ENCODE data around the gene SUSD6. TPM values are rescaled to one million over a fixed set of nuclear protein-coding genes. Genes with fewer than 3 reads are reported as not detected.
"Not testable (repeated sequence)": the region's sequence is repeated elsewhere in the genome, so short reads cannot be mapped to it uniquely, and the experiment has no call there.

SUSD6 gene
- total RNA-seq, 1 donor from 2014 or later, result 4.9 TPM

DNA sequence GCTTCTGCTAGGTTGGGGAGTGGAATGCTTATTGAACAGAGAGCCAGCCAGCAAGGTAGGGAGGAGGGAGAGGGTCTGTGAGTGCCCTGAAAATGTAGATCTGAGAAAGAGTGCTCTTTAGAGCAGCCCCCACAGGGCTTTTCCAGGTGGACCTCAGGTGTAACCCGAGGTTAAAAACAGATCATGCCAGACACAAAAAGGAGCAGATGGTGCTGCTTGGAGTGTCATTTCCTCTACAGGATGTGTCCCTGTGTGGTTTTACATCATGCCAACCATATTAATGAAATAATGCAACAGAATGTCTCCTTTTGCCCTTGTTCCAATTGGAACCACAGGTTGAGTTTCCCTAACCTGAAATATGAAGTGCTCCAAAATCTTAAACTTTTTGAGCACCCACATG is 6.4 kb downstream of the SUSD6 start:
- no peak for FAIRE-seq
- DNase-seq (ENCODE audit: low spot score in 2 of 2), result no peak

- DNase-seq (ENCODE audit: low spot score in 2 of 2), result no peak
- FAIRE-seq, result no peak
Measured at GRCh38 chr14:69619012-69619411, 7.6 kb downstream of the SUSD6 start.

- DNase-seq (ENCODE audit: low spot score in 2 of 2), result no peak
- no peak for FAIRE-seq
Measured at GRCh38 chr14:69620211-69620611, 8.8 kb downstream of the SUSD6 start.

- no peak for DNase-seq (ENCODE audit: low spot score in 2 of 2)
Measured at GRCh38 chr14:69620981-69621380, 9.6 kb downstream of the SUSD6 start.

GRCh38 chr14:69624136-69624535 is 12.7 kb downstream of the SUSD6 start:
- FAIRE-seq (no peak), DNase-seq (ENCODE audit: low spot score in 2 of 2) (no peak)

More at GRCh38 chr14:69620981-69621380, 9.6 kb downstream of the SUSD6 start:
- FAIRE-seq, result no peak

GRCh38 chr14:69625299-69626131 is 14.1 kb downstream of the SUSD6 start:
- FAIRE-seq, result no peak
- DNase-seq (ENCODE audit: low spot score in 2 of 2), result no peak

- DNase-seq (ENCODE audit: low spot score in 2 of 2) (no peak), FAIRE-seq (no peak)
Measured at GRCh38 chr14:69626132-69626500, 14.7 kb downstream of the SUSD6 start.

DNA sequence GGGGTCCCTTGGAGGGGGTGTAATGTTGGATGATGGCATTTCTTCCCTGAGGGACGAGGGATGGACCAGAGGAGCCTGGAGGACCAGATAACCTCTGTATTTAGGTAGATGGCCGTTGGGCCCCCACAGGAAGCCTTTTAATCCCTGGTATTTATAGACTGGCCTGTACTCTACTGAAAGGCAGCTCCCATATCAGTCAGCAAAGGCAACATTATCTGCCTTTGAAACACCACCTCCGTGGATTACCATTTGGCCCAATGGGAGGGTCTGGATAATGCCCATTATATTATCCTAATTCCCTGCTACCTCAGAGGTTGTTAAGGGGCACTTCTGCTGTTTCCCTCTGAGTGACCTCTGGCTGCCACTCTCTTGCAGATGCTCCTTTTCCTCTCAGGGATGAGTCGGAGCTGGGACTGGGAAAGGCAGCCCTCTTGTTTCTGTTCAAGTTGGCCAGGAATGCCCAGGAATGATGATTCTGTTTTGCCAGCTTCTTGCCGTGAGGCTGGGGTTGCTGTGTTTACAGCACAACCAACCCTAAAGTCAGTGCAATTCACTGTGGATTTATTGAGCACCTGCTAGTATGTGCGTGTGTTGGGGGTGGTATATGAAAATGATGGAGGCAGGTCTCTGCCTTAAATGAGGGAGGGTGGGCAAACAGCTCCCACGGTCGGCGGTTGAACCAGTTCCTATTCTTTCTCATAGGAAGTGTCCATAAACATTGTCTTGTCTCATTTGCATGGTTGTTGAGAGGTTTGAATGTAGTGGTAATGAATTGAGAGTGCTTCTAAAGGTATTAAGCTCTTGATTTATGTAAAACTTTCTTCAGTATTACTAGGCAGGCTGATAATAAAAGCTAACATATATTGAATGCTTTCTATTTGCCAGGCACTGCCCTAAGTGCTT is 18.1 kb downstream of the SUSD6 start:
- FAIRE-seq, result no peak
- no peak for DNase-seq (ENCODE audit: low spot score in 2 of 2)

- DNase-seq (ENCODE audit: low spot score in 2 of 2), result no peak
- FAIRE-seq, result no peak
Measured at GRCh38 chr14:69630360-69630759, 19.0 kb downstream of the SUSD6 start.

- no peak for DNase-seq (ENCODE audit: low spot score in 2 of 2)
- no peak for FAIRE-seq
Measured at GRCh38 chr14:69631509-69631908, 20.1 kb downstream of the SUSD6 start.

DNA sequence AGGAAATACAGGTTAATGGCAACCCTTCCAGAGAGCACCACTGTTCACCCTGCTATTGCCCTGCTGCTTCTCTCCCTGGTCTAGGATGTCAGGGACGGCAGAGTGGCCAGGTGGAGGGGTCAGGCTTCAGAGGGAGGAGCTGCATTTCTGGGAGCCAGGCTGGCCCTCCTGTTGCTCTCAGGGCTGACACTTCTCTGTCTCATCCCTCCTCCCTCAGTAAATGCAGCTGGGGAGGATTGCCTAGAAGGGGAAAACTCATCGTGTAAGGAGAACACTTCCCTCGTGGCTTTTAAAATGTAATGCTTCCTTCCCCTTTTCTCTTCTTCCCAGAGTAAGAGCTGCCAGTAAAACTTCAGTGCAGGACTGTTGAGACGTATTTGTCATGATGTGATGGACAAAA is 20.8 kb downstream of the SUSD6 start:
- DNase-seq (ENCODE audit: low spot score in 2 of 2) (no peak), FAIRE-seq (no peak)

GRCh38 chr14:69632593-69633151 is 21.3 kb downstream of the SUSD6 start:
- FAIRE-seq (no peak), DNase-seq (ENCODE audit: low spot score in 2 of 2) (no peak)

DNA sequence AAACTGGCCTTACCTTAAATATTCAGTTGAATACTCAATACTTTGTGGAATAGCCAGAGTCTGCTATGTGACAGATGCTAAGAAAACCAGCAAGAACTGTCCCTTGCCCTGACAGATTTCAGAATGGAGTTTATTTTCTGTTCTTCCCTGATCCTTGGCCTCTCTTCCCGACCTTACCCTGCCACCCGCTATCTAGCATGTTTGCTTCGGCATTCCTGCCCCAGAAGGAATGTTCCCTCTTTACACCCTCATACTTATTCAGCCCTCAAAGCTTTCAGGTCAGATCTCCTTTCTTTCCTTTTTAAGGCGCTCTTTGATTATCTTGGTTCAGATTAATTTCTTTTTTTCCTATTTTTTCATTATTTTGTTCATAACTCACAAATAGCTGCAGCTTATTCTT is 21.8 kb downstream of the SUSD6 start:
- DNase-seq (ENCODE audit: low spot score in 2 of 2) (no peak), FAIRE-seq (no peak)

GRCh38 chr14:69635981-69636639 is 24.7 kb downstream of the SUSD6 start:
- DNase-seq (ENCODE audit: low spot score in 2 of 2), result no peak

DNA sequence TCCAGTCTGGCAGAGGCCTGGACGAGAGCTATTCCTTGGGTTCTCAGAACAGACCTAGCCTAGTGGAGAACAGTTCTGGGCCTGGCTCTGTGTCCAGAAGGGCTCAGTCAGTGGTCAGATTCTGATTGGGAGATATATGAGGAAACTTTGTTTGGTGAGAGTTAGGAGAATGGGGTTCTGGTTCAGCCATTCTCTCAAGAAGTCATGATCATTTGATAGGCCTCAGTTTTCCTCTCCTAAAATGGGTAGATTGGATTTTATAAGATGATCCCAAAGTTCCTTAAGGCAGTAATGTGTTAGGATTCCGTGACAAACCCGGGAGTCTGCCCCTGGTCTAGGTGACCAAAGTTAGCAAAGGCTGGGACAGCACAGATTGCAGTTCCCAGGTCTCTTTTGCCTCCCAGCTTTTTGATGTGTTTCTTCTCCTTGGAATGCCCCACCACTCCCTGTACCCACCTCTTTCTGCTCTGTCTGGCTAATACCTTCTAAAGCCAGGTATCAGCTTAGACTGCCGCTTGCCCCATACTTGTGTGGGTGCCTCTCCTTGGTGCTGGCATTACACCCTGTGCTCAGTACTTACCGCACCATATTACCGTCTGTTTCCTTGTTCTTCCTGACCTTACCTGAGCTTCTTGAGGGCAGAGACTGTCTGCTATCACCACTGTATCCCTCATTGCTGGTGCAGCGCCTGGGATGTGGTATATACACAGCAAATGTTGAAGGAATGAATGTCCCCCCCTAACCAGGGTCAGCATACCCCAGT is 25.5 kb downstream of the SUSD6 start:
- DNase-seq (ENCODE audit: low spot score in 2 of 2) (no peak), FAIRE-seq (no peak)

More at GRCh38 chr14:69635981-69636639, 24.7 kb downstream of the SUSD6 start:
- FAIRE-seq, result no peak

- DNase-seq (ENCODE audit: low spot score in 2 of 2) (no peak), FAIRE-seq (no peak)
Measured at GRCh38 chr14:69637503-69638031, 26.2 kb downstream of the SUSD6 start.

DNA sequence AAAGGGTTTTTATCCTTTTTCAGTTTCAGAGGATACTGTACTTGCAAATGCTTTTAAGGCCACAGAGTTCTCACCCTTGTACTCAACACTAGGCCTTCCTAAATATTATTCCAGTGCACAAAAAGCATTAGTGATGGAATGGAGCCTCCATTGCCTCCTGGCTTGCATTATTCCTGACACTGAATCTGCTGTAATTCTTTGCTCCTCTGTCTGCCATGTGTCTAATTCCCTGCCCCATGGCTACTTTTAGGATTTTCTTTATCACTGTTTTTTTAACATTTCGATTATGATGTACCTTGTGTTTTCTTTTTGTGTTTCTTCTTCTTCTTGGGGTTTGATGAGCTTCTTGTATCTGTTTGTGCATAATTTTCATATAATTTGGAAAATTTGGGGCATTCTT is 29.5 kb downstream of the SUSD6 start:
- DNase-seq (ENCODE audit: low spot score in 2 of 2), result no peak
- FAIRE-seq, result no peak

GRCh38 chr14:69642212-69642793 is 30.9 kb downstream of the SUSD6 start:
- not testable (repeated sequence) for FAIRE-seq; DNase-seq (ENCODE audit: low spot score in 2 of 2)

All from frontal cortex (tissue), 4 donors.